PC-9 (cell line): ENCODE results near the gene CPPED1.

Source experiments
- EZH2 ChIP-seq: fragments of 200-600 bp; sonication (generic); IDR thresholded peaks from 2 replicates; pipeline ENCODE4 v1.8.0; 2017; ENCODE audit warnings: antibody characterized with exemption, low read depth
- TF ChIP-seq, protein P1 (sequence below): fragments of 200-600 bp; sonication (generic); conservative IDR thresholded peaks from 2 replicates; pipeline ENCODE4 v1.6.1; 2017; ENCODE audit warnings: mixed run types, antibody characterized with exemption, mild to moderate bottlenecking, moderate library complexity

DNA sequence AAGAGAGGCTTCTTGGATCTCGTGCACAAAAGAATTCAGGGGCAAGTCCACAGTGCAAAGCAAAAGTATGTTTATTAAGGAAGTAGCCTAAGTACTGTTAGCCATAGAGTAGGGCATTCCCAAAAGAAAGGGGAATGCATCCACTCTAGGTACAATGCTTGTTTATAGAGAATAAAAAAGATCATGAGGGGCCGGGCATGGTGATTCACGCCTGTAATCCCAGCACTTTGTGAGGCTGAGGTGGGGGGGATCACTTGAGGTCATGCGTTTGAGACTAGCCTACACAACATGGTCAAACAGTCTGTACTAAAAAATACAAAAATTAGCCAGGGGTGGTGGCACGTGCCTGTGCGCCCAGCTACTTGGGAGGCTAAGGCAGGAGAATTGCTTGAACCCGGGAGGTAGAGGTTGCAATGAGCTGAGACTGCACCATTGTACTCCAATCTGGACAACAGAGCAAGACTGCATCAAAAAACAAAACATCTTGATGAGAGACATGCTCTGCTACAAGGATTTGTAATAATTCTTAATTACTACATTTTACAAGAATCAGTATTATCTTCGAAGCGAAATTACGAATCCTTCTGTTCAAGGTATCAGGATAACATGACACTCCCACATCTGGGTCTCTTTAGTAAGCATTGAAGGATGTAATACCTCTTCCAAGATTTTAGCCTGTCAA is 191.6 kb downstream of the CPPED1 start:
- TF ChIP-seq, protein P1, sequence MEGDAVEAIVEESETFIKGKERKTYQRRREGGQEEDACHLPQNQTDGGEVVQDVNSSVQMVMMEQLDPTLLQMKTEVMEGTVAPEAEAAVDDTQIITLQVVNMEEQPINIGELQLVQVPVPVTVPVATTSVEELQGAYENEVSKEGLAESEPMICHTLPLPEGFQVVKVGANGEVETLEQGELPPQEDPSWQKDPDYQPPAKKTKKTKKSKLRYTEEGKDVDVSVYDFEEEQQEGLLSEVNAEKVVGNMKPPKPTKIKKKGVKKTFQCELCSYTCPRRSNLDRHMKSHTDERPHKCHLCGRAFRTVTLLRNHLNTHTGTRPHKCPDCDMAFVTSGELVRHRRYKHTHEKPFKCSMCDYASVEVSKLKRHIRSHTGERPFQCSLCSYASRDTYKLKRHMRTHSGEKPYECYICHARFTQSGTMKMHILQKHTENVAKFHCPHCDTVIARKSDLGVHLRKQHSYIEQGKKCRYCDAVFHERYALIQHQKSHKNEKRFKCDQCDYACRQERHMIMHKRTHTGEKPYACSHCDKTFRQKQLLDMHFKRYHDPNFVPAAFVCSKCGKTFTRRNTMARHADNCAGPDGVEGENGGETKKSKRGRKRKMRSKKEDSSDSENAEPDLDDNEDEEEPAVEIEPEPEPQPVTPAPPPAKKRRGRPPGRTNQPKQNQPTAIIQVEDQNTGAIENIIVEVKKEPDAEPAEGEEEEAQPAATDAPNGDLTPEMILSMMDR = no peak
- TF ChIP-seq EZH2 = no peak
